PFSK-1 (cell line): ENCODE results near the gene MBOAT2.

Experiments used
- FOXP2 ChIP-seq: optimal IDR thresholded peaks from 2 replicates; pipeline ENCODE3; 2011; ENCODE audit warnings: borderline replicate concordance, control low read depth, inconsistent platforms; ENCODE audit not compliant: insufficient read depth; ENCODE audit errors: extremely low read length, extremely low read depth
- POLR2AphosphoS5 ChIP-seq: IDR thresholded peaks from 2 replicates; pipeline ENCODE4 v1.6.1; 2012; ENCODE audit warnings: low read depth, mild to moderate bottlenecking, control low read depth, low read length, moderate library complexity
- REST ChIP-seq, 2 experiments: IDR thresholded peaks; 2 replicates each; pipeline versions ENCODE4 v1.6.1 to v1.8.0; 2011 to 2012; ENCODE audit warnings: low read depth in 2 of 2, low read length in 2 of 2, control low read depth in 1 of 2, inconsistent platforms in 1 of 2, mild to moderate bottlenecking in 1 of 2, moderate library complexity in 1 of 2; ENCODE audit not compliant: insufficient read depth in 1 of 2
- SIN3A ChIP-seq: IDR thresholded peaks from 2 replicates; pipeline ENCODE4 v1.6.1; 2012; ENCODE audit warnings: mild to moderate bottlenecking, low read length, moderate library complexity, borderline replicate concordance; ENCODE audit not compliant: insufficient read depth
- TAF1 ChIP-seq: IDR thresholded peaks from 2 replicates; pipeline ENCODE4 v1.6.1; 2012; ENCODE audit warnings: low read length, control low read depth, borderline replicate concordance; ENCODE audit not compliant: insufficient read depth

MBOAT2 gene

GRCh38 chr2:8966123-8966908 is 37.2 kb downstream of the MBOAT2 start:
- TF ChIP-seq POLR2AphosphoS5 (no peak), FOXP2 (no peak), SIN3A (no peak), REST (IDR thresholded peaks at IDR 0.05; ENCODE audit: insufficient read depth in 1 of 2, low read depth in 2 of 2, low read length in 2 of 2) (no peak), TAF1 (no peak)

- TF ChIP-seq POLR2AphosphoS5, result no peak
- no peak for TF ChIP-seq FOXP2
- no peak for TF ChIP-seq TAF1
- no peak for TF ChIP-seq SIN3A
- TF ChIP-seq REST (IDR thresholded peaks at IDR 0.05; ENCODE audit: insufficient read depth in 1 of 2, low read depth in 2 of 2, low read length in 2 of 2), result no peak
Observed at GRCh38 chr2:8965216-8965969, 38.1 kb downstream of the MBOAT2 start.

GRCh38 chr2:8962890-8963289 is 40.6 kb downstream of the MBOAT2 start:
- TF ChIP-seq TAF1 (no peak), SIN3A (no peak), POLR2AphosphoS5 (no peak), FOXP2 (no peak), REST (IDR thresholded peaks at IDR 0.05; ENCODE audit: insufficient read depth in 1 of 2, low read depth in 2 of 2, low read length in 2 of 2) (no peak)

- TF ChIP-seq POLR2AphosphoS5 (no peak), REST (IDR thresholded peaks at IDR 0.05; ENCODE audit: insufficient read depth in 1 of 2, low read depth in 2 of 2, low read length in 2 of 2) (no peak), FOXP2 (no peak), SIN3A (no peak), TAF1 (no peak)
Observed at GRCh38 chr2:8957628-8958027, 45.9 kb downstream of the MBOAT2 start.
